C4-2B (cell line): Measurements from ENCODE around the gene SARM1.

Source experiments
- CTCF ChIP-seq: fragments of 450-650 bp; conservative IDR thresholded peaks from 2 replicates; pipeline ENCODE4 v1.5.1; 2017; ENCODE audit warnings: mild to moderate bottlenecking
- ZFX ChIP-seq: fragments of 450-650 bp; IDR thresholded peaks from 2 replicates; pipeline ENCODE4 v1.6.1; 2017

- no peak for TF ChIP-seq CTCF
- TF ChIP-seq ZFX = no peak
Measured at GRCh38 chr17:28340374-28340773, 31.1 kb upstream of the SARM1 start.
